ENCODE data around the gene PDK4.

Gene PDK4

GRCh38 chr7:95596198-95597063 lies at the start of gene PDK4:
Gene PDK4, minus strand, starts transcription at chr7:95596516. Its CDS starts 223 bp downstream, at chr7:95596293.
- DNase-seq (ENCODE audit: low read depth, low spot score): no peak

- DNase-seq (ENCODE audit: low read depth, low spot score): no peak
Observed at GRCh38 chr7:95642173-95642572, 45.9 kb upstream of the PDK4 start.

- DNase-seq (ENCODE audit: low read depth, low spot score): no peak
Observed at GRCh38 chr7:95636140-95636940, 40.0 kb upstream of the PDK4 start.

GRCh38 chr7:95632609-95633008 lies 36.3 kb upstream of the PDK4 start:
- no peak for DNase-seq (ENCODE audit: low read depth, low spot score)

- no peak for DNase-seq (ENCODE audit: low read depth, low spot score)
Observed at GRCh38 chr7:95631527-95631926, 35.2 kb upstream of the PDK4 start.

- no peak for DNase-seq (ENCODE audit: low read depth, low spot score)
Observed at GRCh38 chr7:95630702-95631458, 34.6 kb upstream of the PDK4 start.

GRCh38 chr7:95628831-95629439 lies 32.6 kb upstream of the PDK4 start:
- no peak for DNase-seq (ENCODE audit: low read depth, low spot score)

- no peak for DNase-seq (ENCODE audit: low read depth, low spot score)
Observed at GRCh38 chr7:95623788-95624187, 27.5 kb upstream of the PDK4 start.

- no peak for DNase-seq (ENCODE audit: low read depth, low spot score)
Observed at GRCh38 chr7:95622859-95623258, 26.5 kb upstream of the PDK4 start.

GRCh38 chr7:95622001-95622549 lies 25.8 kb upstream of the PDK4 start:
- no peak for DNase-seq (ENCODE audit: low read depth, low spot score)

GRCh38 chr7:95621404-95621803 lies 25.1 kb upstream of the PDK4 start:
- no peak for DNase-seq (ENCODE audit: low read depth, low spot score)

GRCh38 chr7:95620631-95621030 lies 24.3 kb upstream of the PDK4 start:
- DNase-seq (ENCODE audit: low read depth, low spot score): no peak

GRCh38 chr7:95619921-95620320 lies 23.6 kb upstream of the PDK4 start:
- no peak for DNase-seq (ENCODE audit: low read depth, low spot score)

GRCh38 chr7:95619517-95619916 lies 23.2 kb upstream of the PDK4 start:
- no peak for DNase-seq (ENCODE audit: low read depth, low spot score)

- DNase-seq (ENCODE audit: low read depth, low spot score): no peak
Observed at GRCh38 chr7:95614442-95614940, 18.2 kb upstream of the PDK4 start.

GRCh38 chr7:95611224-95611623 lies 14.9 kb upstream of the PDK4 start:
- DNase-seq (ENCODE audit: low read depth, low spot score): no peak

- no peak for DNase-seq (ENCODE audit: low read depth, low spot score)
Observed at GRCh38 chr7:95609277-95609971, 13.1 kb upstream of the PDK4 start.

GRCh38 chr7:95608359-95609173 lies 12.2 kb upstream of the PDK4 start:
- no peak for DNase-seq (ENCODE audit: low read depth, low spot score)

- no peak for DNase-seq (ENCODE audit: low read depth, low spot score)
Observed at GRCh38 chr7:95607561-95607960, 11.2 kb upstream of the PDK4 start.

- no peak for DNase-seq (ENCODE audit: low read depth, low spot score)
Observed at GRCh38 chr7:95605275-95605674, 9.0 kb upstream of the PDK4 start.

Measured in iPS DF 19.7 (cell line).